NT2/D1 (cell line): Measurements from ENCODE around the gene OGFOD1.

Source experiments
- SUZ12 ChIP-seq: IDR thresholded peaks from 2 replicates; pipeline ENCODE4 v1.6.1; 2011; ENCODE audit not compliant: insufficient read length, insufficient read depth; ENCODE audit errors: extremely low read depth
- YY1 ChIP-seq: IDR thresholded peaks from 2 replicates; pipeline ENCODE4 v1.6.1; 2011; ENCODE audit not compliant: insufficient read length, insufficient read depth

- TF ChIP-seq SUZ12 (no peak), YY1 (no peak)
Measured at GRCh38 chr16:56470666-56471065, 19.3 kb downstream of the OGFOD1 start.
